ENCODE data around the gene CDC42BPB.

Gene CDC42BPB

GRCh38 chr14:102949062-102949800 is 108.1 kb downstream of the CDC42BPB start:
- Histone ChIP-seq H3K4me3 (ENCODE audit: low read length) (no peak overlapping the region), H3K9me3 (ENCODE audit: control insufficient read depth, low read depth, low read length) (no peaks in the 10 kb centered on the region), H3K27me3 (ENCODE audit: control insufficient read depth, insufficient read depth, low read length) (no peaks in the 10 kb centered on the region), H3K9ac (ENCODE audit: low read length) (no peak overlapping the region), H3K36me3 (ENCODE audit: control insufficient read depth, low read depth, low read length) (peaks cover 76% of the 10 kb centered on the region), H3K27ac (ENCODE audit: low read length) (no peak overlapping the region), H3K4me1 (ENCODE audit: control insufficient read depth, low read depth, low read length) (no peaks in the 10 kb centered on the region)

- Histone ChIP-seq H3K9me3 (ENCODE audit: control insufficient read depth, low read depth, low read length) (no peaks in the 10 kb centered on the region), H3K27ac (ENCODE audit: low read length) (no peak overlapping the region), H3K9ac (ENCODE audit: low read length) (no peak overlapping the region), H3K4me3 (ENCODE audit: low read length) (no peak overlapping the region), H3K36me3 (ENCODE audit: control insufficient read depth, low read depth, low read length) (peaks cover 78% of the 10 kb centered on the region), H3K4me1 (ENCODE audit: control insufficient read depth, low read depth, low read length) (no peaks in the 10 kb centered on the region), H3K27me3 (ENCODE audit: control insufficient read depth, insufficient read depth, low read length) (no peaks in the 10 kb centered on the region)
Observed at GRCh38 chr14:102948698-102949061, 108.7 kb downstream of the CDC42BPB start.

GRCh38 chr14:102947321-102948103 is 109.8 kb downstream of the CDC42BPB start:
- Histone ChIP-seq H3K4me3 (ENCODE audit: low read length) (no peak overlapping the region), H3K36me3 (ENCODE audit: control insufficient read depth, low read depth, low read length) (peaks cover 74% of the 10 kb centered on the region), H3K27me3 (ENCODE audit: control insufficient read depth, insufficient read depth, low read length) (no peaks in the 10 kb centered on the region), H3K9ac (ENCODE audit: low read length) (no peak overlapping the region), H3K27ac (ENCODE audit: low read length) (no peak overlapping the region), H3K4me1 (ENCODE audit: control insufficient read depth, low read depth, low read length) (no peaks in the 10 kb centered on the region), H3K9me3 (ENCODE audit: control insufficient read depth, low read depth, low read length) (no peaks in the 10 kb centered on the region)

DNA sequence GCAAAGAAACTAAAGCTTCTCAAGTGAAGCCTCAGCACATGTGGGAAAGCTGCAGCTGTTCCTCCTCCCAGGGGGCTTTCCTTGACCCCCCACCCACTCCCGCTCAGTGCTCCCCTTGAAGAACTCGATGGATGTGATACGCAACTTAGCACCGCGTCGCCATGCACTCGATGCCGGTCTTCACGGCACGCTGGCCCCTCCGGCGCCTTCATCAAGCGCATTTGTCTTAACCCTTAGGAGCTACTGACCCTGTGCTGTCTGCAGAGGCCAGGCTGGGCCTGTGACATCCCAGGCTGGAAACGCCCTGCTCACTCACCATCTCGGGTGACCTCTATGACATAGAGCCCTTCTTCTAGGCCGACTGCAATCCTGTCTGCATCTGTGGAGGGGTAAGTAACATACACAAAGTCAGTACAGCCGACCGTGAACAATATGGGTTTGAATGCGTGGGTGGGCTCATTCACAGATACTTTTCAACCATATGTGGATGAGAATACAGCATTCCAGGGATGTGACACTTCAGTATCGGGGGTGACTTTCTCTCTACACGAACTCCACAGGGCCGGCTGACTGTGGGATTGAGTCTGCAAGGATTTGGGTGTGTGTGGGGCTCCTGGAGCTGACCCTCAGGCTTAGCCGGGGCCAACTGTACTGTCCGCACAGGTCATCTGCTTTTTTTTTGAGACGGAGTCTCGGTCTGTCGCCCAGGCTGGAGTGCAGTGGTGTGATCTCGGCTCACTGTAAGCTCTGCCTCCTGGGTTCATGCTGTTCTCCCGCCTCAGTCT is 111.8 kb downstream of the CDC42BPB start:
- Histone ChIP-seq H3K36me3 (ENCODE audit: control insufficient read depth, low read depth, low read length) (peaks cover 67% of the 10 kb centered on the region), H3K4me3 (ENCODE audit: low read length) (no peak overlapping the region), H3K27ac (ENCODE audit: low read length) (no peak overlapping the region), H3K27me3 (ENCODE audit: control insufficient read depth, insufficient read depth, low read length) (no peaks in the 10 kb centered on the region), H3K4me1 (ENCODE audit: control insufficient read depth, low read depth, low read length) (no peaks in the 10 kb centered on the region), H3K9me3 (ENCODE audit: control insufficient read depth, low read depth, low read length) (no peaks in the 10 kb centered on the region), H3K9ac (ENCODE audit: low read length) (no peak overlapping the region)

DNA sequence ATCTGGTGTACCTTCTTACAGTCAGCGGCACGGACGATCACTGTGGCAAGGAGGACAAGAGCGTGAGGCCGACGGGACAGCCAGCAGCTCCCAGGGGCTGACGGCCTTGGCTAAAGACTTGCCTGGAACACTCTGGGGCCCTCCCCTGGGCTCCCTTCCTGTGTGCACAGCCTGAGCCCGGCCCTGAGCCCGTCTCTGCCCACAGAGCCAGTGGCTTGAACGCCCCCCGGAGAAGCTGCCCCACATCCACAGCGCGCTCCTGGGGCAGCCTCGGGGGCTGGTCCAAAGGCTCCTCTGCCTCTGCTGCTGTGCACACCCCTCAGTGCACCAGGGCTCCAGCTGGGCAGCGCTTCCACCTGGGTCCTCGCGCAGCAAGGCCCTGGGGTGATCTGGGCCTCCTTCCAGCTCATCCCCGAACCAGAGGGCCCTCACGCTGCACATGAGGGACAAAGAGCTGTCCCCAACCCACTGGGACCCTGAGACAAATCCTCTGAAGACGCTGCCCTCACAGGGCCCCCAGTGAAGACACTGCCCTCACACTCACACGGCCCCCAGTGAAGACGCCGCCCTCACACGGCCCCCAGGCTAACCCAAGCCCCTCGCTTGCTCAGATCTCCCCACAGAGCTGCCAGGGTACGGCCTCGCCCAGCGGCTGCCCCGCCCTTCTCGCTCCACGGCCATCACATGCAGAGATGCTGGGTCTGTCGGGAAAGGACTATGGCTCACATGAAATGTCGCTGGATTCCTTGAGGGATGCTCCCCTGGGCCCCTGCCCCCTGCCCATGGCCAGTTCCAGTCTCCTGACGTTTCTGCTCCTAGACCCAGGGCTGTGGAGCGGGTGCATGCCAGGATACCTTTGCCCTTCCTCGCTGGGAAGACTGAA is 112.7 kb downstream of the CDC42BPB start:
- peaks cover 67% of the 10 kb centered on the region for H3K36me3 ChIP-seq (ENCODE audit: control insufficient read depth, low read depth, low read length)
- no peaks in the 10 kb centered on the region for H3K27me3 ChIP-seq (ENCODE audit: control insufficient read depth, insufficient read depth, low read length)
- no peaks in the 10 kb centered on the region for H3K9me3 ChIP-seq (ENCODE audit: control insufficient read depth, low read depth, low read length)
- H3K4me1 ChIP-seq (ENCODE audit: control insufficient read depth, low read depth, low read length): no peaks in the 10 kb centered on the region
- H3K9ac ChIP-seq (ENCODE audit: low read length): no peak overlapping the region
- no peak overlapping the region for H3K27ac ChIP-seq (ENCODE audit: low read length)
- no peak overlapping the region for H3K4me3 ChIP-seq (ENCODE audit: low read length)

- Histone ChIP-seq H3K9me3 (ENCODE audit: control insufficient read depth, low read depth, low read length) (no peaks in the 10 kb centered on the region), H3K4me1 (ENCODE audit: control insufficient read depth, low read depth, low read length) (no peaks in the 10 kb centered on the region), H3K27me3 (ENCODE audit: control insufficient read depth, insufficient read depth, low read length) (no peaks in the 10 kb centered on the region), H3K27ac (ENCODE audit: low read length) (no peak overlapping the region), H3K9ac (ENCODE audit: low read length) (no peak overlapping the region), H3K4me3 (ENCODE audit: low read length) (no peak overlapping the region), H3K36me3 (ENCODE audit: control insufficient read depth, low read depth, low read length) (peaks cover 65% of the 10 kb centered on the region)
Observed at GRCh38 chr14:102943979-102944378, 113.4 kb downstream of the CDC42BPB start.

DNA sequence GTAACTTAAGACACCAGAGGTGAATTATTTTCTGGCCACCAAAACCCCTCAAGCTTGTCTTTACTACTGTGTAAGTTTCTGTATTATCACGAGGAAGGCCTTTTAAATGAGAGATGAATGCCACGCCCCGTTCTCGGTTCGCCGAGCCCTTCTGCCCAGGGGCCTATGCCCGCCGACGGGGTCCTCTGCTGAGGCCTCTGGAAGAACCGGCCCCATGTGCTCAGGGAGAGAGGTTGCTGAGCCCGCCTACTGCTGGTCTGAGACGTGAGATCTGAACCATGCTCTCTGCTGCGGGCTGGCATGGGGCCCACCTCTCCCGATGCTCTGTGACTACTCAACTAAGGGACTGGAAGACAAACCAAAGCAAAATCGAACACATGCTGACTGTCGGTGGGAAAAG is 113.9 kb downstream of the CDC42BPB start:
- no peaks in the 10 kb centered on the region for H3K9me3 ChIP-seq (ENCODE audit: control insufficient read depth, low read depth, low read length)
- H3K4me3 ChIP-seq (ENCODE audit: low read length): no peak overlapping the region
- H3K36me3 ChIP-seq (ENCODE audit: control insufficient read depth, low read depth, low read length): peaks cover 61% of the 10 kb centered on the region
- no peak overlapping the region for H3K27ac ChIP-seq (ENCODE audit: low read length)
- no peaks in the 10 kb centered on the region for H3K27me3 ChIP-seq (ENCODE audit: control insufficient read depth, insufficient read depth, low read length)
- H3K9ac ChIP-seq (ENCODE audit: low read length): no peak overlapping the region
- no peaks in the 10 kb centered on the region for H3K4me1 ChIP-seq (ENCODE audit: control insufficient read depth, low read depth, low read length)

- H3K27me3 ChIP-seq (ENCODE audit: control insufficient read depth, insufficient read depth, low read length): no peaks in the 10 kb centered on the region
- no peak overlapping the region for H3K4me3 ChIP-seq (ENCODE audit: low read length)
- no peak overlapping the region for H3K9ac ChIP-seq (ENCODE audit: low read length)
- peaks cover 55% of the 10 kb centered on the region for H3K36me3 ChIP-seq (ENCODE audit: control insufficient read depth, low read depth, low read length)
- H3K9me3 ChIP-seq (ENCODE audit: control insufficient read depth, low read depth, low read length): no peaks in the 10 kb centered on the region
- H3K27ac ChIP-seq (ENCODE audit: low read length): no peak overlapping the region
- no peaks in the 10 kb centered on the region for H3K4me1 ChIP-seq (ENCODE audit: control insufficient read depth, low read depth, low read length)
Observed at GRCh38 chr14:102942069-102942468, 115.3 kb downstream of the CDC42BPB start.

DNA sequence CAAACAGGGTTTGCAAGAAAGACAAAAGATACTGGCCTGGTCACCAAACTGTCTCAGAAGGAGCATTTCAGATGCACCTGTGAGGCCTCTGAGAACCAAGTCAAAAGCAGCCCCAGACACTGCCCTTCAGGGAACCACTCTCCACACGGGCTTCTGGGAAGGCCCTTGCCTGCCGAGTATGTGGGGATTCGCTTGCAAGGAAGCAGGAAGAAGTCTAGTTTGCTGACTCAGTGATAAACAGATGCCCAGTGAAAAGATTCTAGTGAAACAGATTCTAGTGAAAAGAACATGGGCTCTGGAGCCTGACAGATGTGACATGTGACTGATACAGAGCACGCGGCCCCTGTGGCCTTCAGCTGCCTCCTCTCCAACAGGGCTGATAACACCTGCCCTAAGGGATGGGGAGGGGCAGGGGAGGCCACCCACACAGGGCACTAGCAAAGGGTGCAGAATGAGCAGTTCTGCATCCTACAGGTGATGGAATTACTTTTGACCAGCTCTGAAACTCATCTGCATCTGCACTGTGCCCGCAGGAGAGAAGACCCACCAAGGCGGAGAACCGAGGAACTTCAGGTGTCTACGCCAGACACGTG is 115.8 kb downstream of the CDC42BPB start:
- no peaks in the 10 kb centered on the region for H3K27me3 ChIP-seq (ENCODE audit: control insufficient read depth, insufficient read depth, low read length)
- H3K4me3 ChIP-seq (ENCODE audit: low read length): no peak overlapping the region
- H3K4me1 ChIP-seq (ENCODE audit: control insufficient read depth, low read depth, low read length): no peaks in the 10 kb centered on the region
- H3K9ac ChIP-seq (ENCODE audit: low read length): no peak overlapping the region
- no peaks in the 10 kb centered on the region for H3K9me3 ChIP-seq (ENCODE audit: control insufficient read depth, low read depth, low read length)
- peaks cover 52% of the 10 kb centered on the region for H3K36me3 ChIP-seq (ENCODE audit: control insufficient read depth, low read depth, low read length)
- H3K27ac ChIP-seq (ENCODE audit: low read length): no peak overlapping the region

DNA sequence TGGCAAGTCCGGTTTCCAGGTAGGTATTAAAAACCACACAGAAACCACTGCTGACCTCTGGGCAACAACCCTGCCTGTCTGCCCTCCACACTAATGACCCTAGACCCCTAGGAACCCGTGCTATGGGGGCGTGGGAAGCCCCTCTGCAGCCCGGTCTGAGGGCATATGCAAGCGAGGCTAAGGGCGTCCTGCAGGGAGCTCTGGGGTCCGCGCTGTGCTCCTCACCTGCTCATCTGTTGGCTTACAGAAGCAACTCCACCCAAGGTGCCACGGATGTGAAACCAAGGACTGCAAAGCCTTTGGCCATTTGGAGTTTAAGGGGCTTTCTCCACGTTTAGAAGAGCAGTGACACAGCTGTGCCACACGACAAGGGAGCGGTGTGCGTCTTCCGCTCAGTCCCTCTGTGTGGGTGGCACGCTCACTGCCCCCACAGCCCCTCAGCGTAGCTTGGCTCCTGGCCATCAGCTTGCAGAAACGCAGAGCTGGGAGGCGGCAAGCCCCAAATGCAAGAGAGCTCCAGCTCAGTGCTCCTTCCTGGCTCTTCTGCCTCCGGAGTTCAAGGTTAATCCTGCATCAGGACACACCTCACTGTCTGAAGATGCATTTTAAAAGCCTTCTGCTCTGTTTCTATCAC is 116.5 kb downstream of the CDC42BPB start:
- H3K4me1 ChIP-seq (ENCODE audit: control insufficient read depth, low read depth, low read length): no peaks in the 10 kb centered on the region
- no peak overlapping the region for H3K9ac ChIP-seq (ENCODE audit: low read length)
- H3K9me3 ChIP-seq (ENCODE audit: control insufficient read depth, low read depth, low read length): no peaks in the 10 kb centered on the region
- H3K27me3 ChIP-seq (ENCODE audit: control insufficient read depth, insufficient read depth, low read length): no peaks in the 10 kb centered on the region
- no peak overlapping the region for H3K4me3 ChIP-seq (ENCODE audit: low read length)
- H3K27ac ChIP-seq (ENCODE audit: low read length): no peak overlapping the region
- peaks cover 47% of the 10 kb centered on the region for H3K36me3 ChIP-seq (ENCODE audit: control insufficient read depth, low read depth, low read length)
